Liver (tissue), 9 donors: ENCODE results near the gene GRK5. TPM values are rescaled to one million over a fixed set of nuclear protein-coding genes. Genes with fewer than 3 reads are reported as not detected.

Source experiments
- DNase-seq: peaks from one replicate; pipeline ENCODE4 v3.0.0-alpha.2; 2017; ENCODE audit warnings: low spot score
- H3K27ac ChIP-seq, 2 donors: one replicate each; pipeline ENCODE4 v1.7.0; 2013; ENCODE audit warnings: inconsistent platforms in 2 of 2, low read length in 2 of 2, control low read depth in 1 of 2, low read depth in 1 of 2, mild to moderate bottlenecking in 1 of 2
- H3K27me3 ChIP-seq, 4 donors: one replicate each; pipeline versions ENCODE4 v1.6.1 to v1.7.0; 2013; ENCODE audit warnings: low read length in 3 of 4, inconsistent platforms in 1 of 4, mild to moderate bottlenecking in 1 of 4, moderate library complexity in 1 of 4; ENCODE audit not compliant: control insufficient read depth in 4 of 4, insufficient read depth in 4 of 4
- H3K36me3 ChIP-seq, 4 donors: one replicate each; pipeline versions ENCODE4 v1.6.1 to v1.7.0; 2013; ENCODE audit warnings: low read length in 3 of 4, mild to moderate bottlenecking in 3 of 4, low read depth in 1 of 4, moderate library complexity in 1 of 4; ENCODE audit not compliant: control insufficient read depth in 4 of 4, insufficient read depth in 3 of 4
- H3K4me1 ChIP-seq, 4 donors: one replicate each; pipeline versions ENCODE4 v1.6.1 to v1.7.0; 2013; ENCODE audit warnings: low read length in 3 of 4, mild to moderate bottlenecking in 3 of 4, moderate library complexity in 1 of 4; ENCODE audit not compliant: control insufficient read depth in 4 of 4, insufficient read depth in 4 of 4
- H3K4me3 ChIP-seq, 3 donors: one replicate each; pipeline versions ENCODE4 v1.6.1 to v1.7.0; 2013; ENCODE audit warnings: low read length in 3 of 3, control low read depth in 1 of 3, low read depth in 1 of 3, mild to moderate bottlenecking in 1 of 3
- H3K9ac ChIP-seq, 2 donors: one replicate each; pipeline ENCODE4 v1.7.0; 2013; ENCODE audit warnings: low read length in 2 of 2, mild to moderate bottlenecking in 2 of 2, moderate library complexity in 2 of 2, control low read depth in 1 of 2, low read depth in 1 of 2
- H3K9me3 ChIP-seq, 4 donors: one replicate each; pipeline versions ENCODE4 v1.6.1 to v1.7.0; 2013; ENCODE audit warnings: low read length in 3 of 4; ENCODE audit not compliant: control insufficient read depth in 4 of 4
- FOXA1 ChIP-seq: IDR thresholded peaks from 2 replicates; pipeline ENCODE4 v1.6.1; 2016; ENCODE audit warnings: antibody characterized with exemption
- FOXA2 ChIP-seq: IDR thresholded peaks from 2 replicates; pipeline ENCODE4 v1.6.1; 2016; ENCODE audit warnings: antibody characterized with exemption
- HNF4A ChIP-seq, 2 donors: conservative IDR thresholded peaks; 2 replicates each; pipeline ENCODE4 v1.6.1; 2016; ENCODE audit warnings: antibody characterized with exemption in 2 of 2, mild to moderate bottlenecking in 2 of 2
- HNF4G ChIP-seq: IDR thresholded peaks from 2 replicates; pipeline ENCODE4 v1.6.1; 2016; ENCODE audit warnings: antibody characterized with exemption
- JUND ChIP-seq, 2 donors: IDR thresholded peaks; 2 replicates each; pipeline ENCODE4 v1.6.1; 2016; ENCODE audit warnings: antibody characterized with exemption in 2 of 2
- NR2F2 ChIP-seq: IDR thresholded peaks from 2 replicates; pipeline ENCODE4 v1.6.1; 2016; ENCODE audit warnings: antibody characterized with exemption
- REST ChIP-seq: IDR thresholded peaks from 2 replicates; pipeline ENCODE4 v1.6.1; 2016; ENCODE audit warnings: antibody characterized with exemption, mild to moderate bottlenecking
- RXRA ChIP-seq, 2 donors: IDR thresholded peaks; 2 replicates each; pipeline ENCODE4 v1.6.1; 2017 to 2018; ENCODE audit warnings: antibody characterized with exemption in 2 of 2, mild to moderate bottlenecking in 1 of 2
- SP1 ChIP-seq: IDR thresholded peaks from 2 replicates; pipeline ENCODE4 v1.6.1; 2018; ENCODE audit warnings: antibody characterized with exemption, mild to moderate bottlenecking
- YY1 ChIP-seq: IDR thresholded peaks from 2 replicates; pipeline ENCODE4 v1.6.1; 2016; ENCODE audit warnings: antibody characterized with exemption, mild to moderate bottlenecking
- ZBTB33 ChIP-seq: IDR thresholded peaks from 2 replicates; pipeline ENCODE4 v1.6.1; 2016; ENCODE audit warnings: antibody characterized with exemption
- WGBS: extraction: QIAGEN DNeasy Blood & Tissue Kit; methylation state at CpG from one replicate; pipeline ENCODE4 v1.1.7; 2013; 5-methylcytosine and 5-hydroxymethylcytosine counted together
- polyA plus RNA-seq, 2 donors: library from polyadenylated mRNA; stranded (reverse) in 1 of 2; unstranded in 1 of 2; fragments of 200-250 nt in 1 of 2; fragments of >200 nt in 1 of 2; fragmentation: Nextera tagmentation in 1 of 2; extraction: Ambion mirVana in 1 of 2; gene quantifications; one replicate each; pipeline versions ENCODE4 v1.2.1 to v1.2.3, GENCODE V29; 2013 to 2015
- total RNA-seq, 2 donors: library from RNA; depleted of rRNA; stranded (reverse); fragments of >200 nt; gene quantifications; one replicate each; pipeline ENCODE4 v1.2.3, GENCODE V29; 2014
- TF ChIP-seq, protein P1 (sequence below): fragments of 150-350 bp; IDR thresholded peaks from 2 replicates; pipeline ENCODE4 v1.5.1; 2017; ENCODE audit warnings: improper control_type of control experiment, low read depth, low read length; ENCODE audit not compliant: missing input control
- donor health status: healthy.
- donor health status: healthy.
- donor health status: healthy.
- donor health status: healthy.
- donor health status: healthy.

The GRK5 gene
- total and polyA plus RNA-seq, 4 donors, result 2.1 to 6.6 (median 5.1) TPM

GRCh38 chr10:119410361-119411116 lies 203.2 kb downstream of the GRK5 start:
- Histone ChIP-seq H3K9ac (no peak overlapping the region), H3K9me3 (no peaks in the 10 kb centered on the region), H3K4me3 (no peak overlapping the region), H3K27ac (peak overlapping the region; percentile 74 to 82), H3K27me3 (no peaks in the 10 kb centered on the region), H3K36me3 (no peaks in the 10 kb centered on the region), H3K4me1 (no peaks in the 10 kb centered on the region)
- TF ChIP-seq JUND (IDR thresholded peaks at IDR 0.05), result no peak
- TF ChIP-seq NR2F2, result peak; percentile 80
- TF ChIP-seq HNF4A (conservative IDR thresholded peaks at IDR 0.05), result no peak
- WGBS, result 87% methylated on average over 9 of the region's 9 CpGs
- DNase-seq, result no peak

GRCh38 chr10:119412244-119413092 lies 205.1 kb downstream of the GRK5 start:
- H3K27ac ChIP-seq, result peak overlapping the region; percentile 64 to 74

DNA sequence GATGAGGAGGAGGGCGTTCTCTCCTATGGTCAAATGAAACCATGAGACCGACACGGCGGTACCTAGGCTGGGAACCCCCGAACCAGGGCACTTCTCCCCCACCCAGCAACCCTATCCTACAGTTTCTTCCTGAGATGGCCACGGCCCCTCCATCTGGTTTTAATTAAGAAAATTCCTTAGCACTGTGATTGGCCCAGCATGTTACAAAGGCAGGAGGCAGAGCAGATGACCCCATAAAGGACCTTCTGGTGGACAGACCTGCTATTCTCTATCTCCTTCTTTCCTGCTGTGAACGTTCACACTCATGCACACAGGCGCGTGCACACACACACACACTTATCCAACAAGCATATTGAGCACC lies 205.7 kb downstream of the GRK5 start:
- 87% methylated on average over 9 of the region's 9 CpGs for WGBS
- no peak for TF ChIP-seq HNF4G
- TF ChIP-seq, protein P1, sequence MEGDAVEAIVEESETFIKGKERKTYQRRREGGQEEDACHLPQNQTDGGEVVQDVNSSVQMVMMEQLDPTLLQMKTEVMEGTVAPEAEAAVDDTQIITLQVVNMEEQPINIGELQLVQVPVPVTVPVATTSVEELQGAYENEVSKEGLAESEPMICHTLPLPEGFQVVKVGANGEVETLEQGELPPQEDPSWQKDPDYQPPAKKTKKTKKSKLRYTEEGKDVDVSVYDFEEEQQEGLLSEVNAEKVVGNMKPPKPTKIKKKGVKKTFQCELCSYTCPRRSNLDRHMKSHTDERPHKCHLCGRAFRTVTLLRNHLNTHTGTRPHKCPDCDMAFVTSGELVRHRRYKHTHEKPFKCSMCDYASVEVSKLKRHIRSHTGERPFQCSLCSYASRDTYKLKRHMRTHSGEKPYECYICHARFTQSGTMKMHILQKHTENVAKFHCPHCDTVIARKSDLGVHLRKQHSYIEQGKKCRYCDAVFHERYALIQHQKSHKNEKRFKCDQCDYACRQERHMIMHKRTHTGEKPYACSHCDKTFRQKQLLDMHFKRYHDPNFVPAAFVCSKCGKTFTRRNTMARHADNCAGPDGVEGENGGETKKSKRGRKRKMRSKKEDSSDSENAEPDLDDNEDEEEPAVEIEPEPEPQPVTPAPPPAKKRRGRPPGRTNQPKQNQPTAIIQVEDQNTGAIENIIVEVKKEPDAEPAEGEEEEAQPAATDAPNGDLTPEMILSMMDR, result no peak
- no peak for TF ChIP-seq JUND (IDR thresholded peaks at IDR 0.05)
- TF ChIP-seq NR2F2, result no peak
- TF ChIP-seq REST, result no peak
- TF ChIP-seq SP1, result no peak
- no peak for TF ChIP-seq YY1
- no peak for TF ChIP-seq HNF4A (conservative IDR thresholded peaks at IDR 0.05)
- no peak for TF ChIP-seq FOXA1
- TF ChIP-seq ZBTB33, result no peak
- Histone ChIP-seq H3K9ac (no peak overlapping the region), H3K27me3 (no peaks in the 10 kb centered on the region), H3K4me3 (no peak overlapping the region), H3K9me3 (no peaks in the 10 kb centered on the region), H3K27ac (peak overlapping the region; percentile 64 to 74), H3K4me1 (no peaks in the 10 kb centered on the region), H3K36me3 (no peaks in the 10 kb centered on the region)
- no peak for DNase-seq

More at GRCh38 chr10:119412244-119413092, 205.1 kb downstream of the GRK5 start:
- Histone ChIP-seq H3K9me3 (no peaks in the 10 kb centered on the region), H3K27me3 (no peaks in the 10 kb centered on the region), H3K4me3 (no peak overlapping the region), H3K9ac (no peak overlapping the region), H3K4me1 (no peaks in the 10 kb centered on the region), H3K36me3 (no peaks in the 10 kb centered on the region)
- TF ChIP-seq YY1, result no peak
- TF ChIP-seq NR2F2, result peak; percentile 78
- TF ChIP-seq FOXA2, result no peak
- TF ChIP-seq RXRA (IDR thresholded peaks at IDR 0.05), result peak; percentile 17 to 41
- TF ChIP-seq SP1, result peak; percentile 11
- WGBS, result 58% methylated on average over 31 of the region's 31 CpGs
- no peak for DNase-seq
